Kidney (tissue), 14 donors: ENCODE data around the gene BTBD2. TPM values are rescaled to one million over a fixed set of nuclear protein-coding genes. Genes with fewer than 3 reads are reported as not detected.

Experiments
- DNase-seq, 5 donors: peaks; one replicate each; pipeline ENCODE4 v3.0.0-alpha.2; 2013 to 2020
- FAIRE-seq: peaks from 2 replicates; lab custom pipeline; 2012; peaks lifted over from hg19 to GRCh38; lab: Jason Lieb, UNC
- H3K27ac ChIP-seq, 2 donors: one replicate each; pipeline ENCODE4 v1.7.0; 2013; ENCODE audit warnings: low read depth in 2 of 2, low read length in 2 of 2, inconsistent platforms in 1 of 2
- H3K27me3 ChIP-seq: one replicate; pipeline ENCODE4 v1.7.1; 2013; ENCODE audit warnings: low read length, inconsistent platforms; ENCODE audit not compliant: control insufficient read depth, insufficient read depth
- H3K36me3 ChIP-seq, 3 donors: one replicate each; pipeline versions ENCODE4 v1.7.0 to v1.7.1; 2013; ENCODE audit warnings: low read length in 3 of 3, control low read depth in 1 of 3, inconsistent platforms in 1 of 3; ENCODE audit not compliant: insufficient read depth in 3 of 3, control insufficient read depth in 2 of 3
- H3K4me1 ChIP-seq, 3 donors: one replicate each; pipeline versions ENCODE4 v1.7.0 to v1.7.1; 2013; ENCODE audit warnings: low read length in 3 of 3, inconsistent platforms in 1 of 3, low read depth in 1 of 3; ENCODE audit not compliant: control insufficient read depth in 2 of 3, insufficient read depth in 2 of 3
- H3K4me3 ChIP-seq, 3 donors: one replicate each; pipeline versions ENCODE4 v1.7.0 to v1.8.1; 2013; ENCODE audit warnings: low read length in 3 of 3, control low read depth in 1 of 3, inconsistent platforms in 1 of 3
- H3K9ac ChIP-seq, 3 donors: one replicate each; pipeline versions ENCODE4 v1.7.0 to v1.7.1; 2013; ENCODE audit warnings: low read length in 3 of 3, control low read depth in 1 of 3, inconsistent platforms in 1 of 3
- H3K9me3 ChIP-seq, 3 donors: one replicate each; pipeline versions ENCODE4 v1.7.0 to v1.7.1; 2013; ENCODE audit warnings: low read length in 3 of 3, control low read depth in 1 of 3, inconsistent platforms in 1 of 3; ENCODE audit not compliant: control insufficient read depth in 2 of 3, insufficient read depth in 1 of 3
- CTCF ChIP-seq: IDR thresholded peaks from 3 replicates; pipeline ENCODE4 v1.5.1; 2012; ENCODE audit warnings: mild to moderate bottlenecking, moderate library complexity, borderline replicate concordance; ENCODE audit not compliant: insufficient read depth; ENCODE audit errors: extremely low read depth
- intact Hi-C: fragments of 100-400 bp; cut with DNase I; formaldehyde crosslinking; loops from one replicate; pipeline ENCODE4 v1.11.1; 2022
- polyA plus RNA-seq: library from polyadenylated mRNA; stranded (reverse); fragments of 350-450 nt; fragmentation: Illumina TruSeq; extraction: RNeasy Lipid Tissue Mini Kit (QIAGEN cat#74804); gene quantifications from one replicate; pipeline ENCODE4 v1.2.3, GENCODE V29; 2014; ENCODE audit warnings: low read depth, low replicate concordance; ENCODE audit not compliant: insufficient read depth
- total RNA-seq: library from RNA; stranded (reverse); fragmentation: NEBNext Ultra II Directional; extraction: Animal tissue kit (Norgen Biotek cat#: 25700); gene quantifications from one replicate; pipeline ENCODE4 v1.2.1, GENCODE V29; 2021
- donor health status: control.
- donor health status: control.
- donor health status: control.
- donor health status: control.
- donor health status: control.
- donor health status: DM: yes; HTN: yes; CAD: no.
- donor health status: Normal renal cell carcinoma (clear cell type).

BTBD2 gene
- total and polyA plus RNA-seq, 2 donors from 2014 or later: 57.0 to 70.3 TPM

- DNase-seq (peak; percentile 99 to 100 (median 99)), FAIRE-seq (peak; percentile 97)
- intact Hi-C loops: no loop called here
- Histone ChIP-seq H3K27me3 (no peaks in the 10 kb centered on the region), H3K27ac (peak overlapping the region; percentile 97 to 99), H3K9me3 (no peaks in the 10 kb centered on the region), H3K36me3 (no peaks in the 10 kb centered on the region), H3K9ac (peak overlapping the region; percentile 16 to 86 (median 30)), H3K4me3 (peak overlapping the region; percentile 56 to 80 (median 67)), H3K4me1 (peaks cover 0 to 36% (median 17%) of the 10 kb centered on the region in 3 donors)
- no peak for TF ChIP-seq CTCF
Measured at GRCh38 chr19:2061495-2062388, 46.2 kb upstream of the BTBD2 start.

- FAIRE-seq (no peak), DNase-seq (peak in 2 of 5 donors; percentile 87 to 94)
- peaks cover 0 to 39% (median 17%) of the 10 kb centered on the region in 3 donors for H3K4me1 ChIP-seq
Measured at GRCh38 chr19:2060884-2061494, 45.5 kb upstream of the BTBD2 start.

GRCh38 chr19:2059422-2060201, 44.1 kb upstream of the BTBD2 start:
- peak; percentile 75 to 96 (median 85) for DNase-seq
- peaks cover 0 to 43% (median 20%) of the 10 kb centered on the region in 3 donors for H3K4me1 ChIP-seq
- intact Hi-C loops: no loop called here
- H3K9ac ChIP-seq: peak overlapping the region in 2 of 3 donors; percentile 8 to 63
- H3K36me3 ChIP-seq: no peaks in the 10 kb centered on the region
- peak overlapping the region; percentile 97 to 99 for H3K27ac ChIP-seq
- no peak for TF ChIP-seq CTCF
- FAIRE-seq: no peak
- H3K27me3 ChIP-seq: no peaks in the 10 kb centered on the region
- peak overlapping the region in 1 of 3 donors; percentile 28 for H3K4me3 ChIP-seq
- no peaks in the 10 kb centered on the region for H3K9me3 ChIP-seq

More at GRCh38 chr19:2060884-2061494, 45.5 kb upstream of the BTBD2 start:
- H3K9me3 ChIP-seq: no peaks in the 10 kb centered on the region
- H3K9ac ChIP-seq: peak overlapping the region; percentile 14 to 63 (median 26)
- peak overlapping the region; percentile 13 to 50 (median 44) for H3K4me3 ChIP-seq
- H3K27ac ChIP-seq: peak overlapping the region; percentile 97 to 99
- TF ChIP-seq CTCF: no peak
- no peaks in the 10 kb centered on the region for H3K27me3 ChIP-seq
- intact Hi-C loops: no loop called here
- no peaks in the 10 kb centered on the region for H3K36me3 ChIP-seq
